Uterus (tissue), 2 donors: Measurements from ENCODE around the gene INSM1.

Experiments
- CTCF ChIP-seq, 4 experiments: fragments of 200-600 bp in 2 of 4; fragments of 450-650 bp in 2 of 4; sonication (generic) in 2 of 4; IDR thresholded peaks; one replicate each; pipeline ENCODE4 v1.5.1; 2016 to 2019; ENCODE audit warnings: antibody characterized with exemption in 4 of 4, mild to moderate bottlenecking in 2 of 4, moderate library complexity in 1 of 4
- POLR2A ChIP-seq, 2 donors: fragments of 450-650 bp; IDR thresholded peaks; one replicate each; pipeline ENCODE4 v1.6.1; 2016; ENCODE audit warnings: antibody characterized with exemption in 2 of 2, mild to moderate bottlenecking in 1 of 2, moderate library complexity in 1 of 2

- no peak for TF ChIP-seq CTCF (IDR thresholded peaks at IDR 0.05)
- TF ChIP-seq POLR2A (IDR thresholded peaks at IDR 0.05), result no peak
Observed at GRCh38 chr20:20391766-20392165, 23.9 kb downstream of the INSM1 start.
